Cardiac muscle cell (in vitro differentiated cells and primary cell): Measurements from ENCODE around the gene STARD13. TPM values are rescaled to one million over a fixed set of nuclear protein-coding genes. Genes with fewer than 3 reads are reported as not detected.

Source experiments
- DNase-seq, 2 donors: peaks; one replicate each; pipeline versions ENCODE4 v3.0.0 to v3.0.0-alpha.2; 2010 to 2017; ENCODE audit warnings: low read depth in 1 of 2, low spot score in 1 of 2
- H3K27ac ChIP-seq: fragments of 200-600 bp; sonication (generic); 2 replicates; pipeline ENCODE4 v1.5.1; 2016
- H3K27me3 ChIP-seq: fragments of 200-600 bp; sonication (generic); 2 replicates; pipeline ENCODE4 v1.6.0; 2016; ENCODE audit warnings: control low read depth
- H3K36me3 ChIP-seq: fragments of 200-600 bp; sonication (generic); 2 replicates; pipeline ENCODE4 v1.5.1; 2016; ENCODE audit warnings: control low read depth
- H3K4me1 ChIP-seq: fragments of 200-600 bp; sonication (generic); 2 replicates; pipeline ENCODE4 v1.8.1; 2017; ENCODE audit warnings: low read depth, mild to moderate bottlenecking, mixed run types
- H3K4me3 ChIP-seq: fragments of 200-600 bp; sonication (generic); 2 replicates; pipeline ENCODE4 v1.5.1; 2016; ENCODE audit warnings: mild to moderate bottlenecking
- H3K9me3 ChIP-seq: fragments of 200-600 bp; sonication (generic); 2 replicates; pipeline ENCODE4 v1.5.1; 2017; ENCODE audit warnings: low read depth, mild to moderate bottlenecking, control low read depth
- polyA plus RNA-seq: library from polyadenylated mRNA; unstranded; fragments of >200 nt; fragmentation: Nextera tagmentation; extraction: Ambion mirVana; gene quantifications from 2 replicates; pipeline ENCODE4 v1.2.1, GENCODE V29; 2016
- total RNA-seq: library from RNA; depleted of rRNA; stranded (reverse); fragments of >200 nt; gene quantifications from 2 replicates; pipeline ENCODE4 v1.2.3, GENCODE V29; 2016
- TF ChIP-seq, protein P1 (sequence below): IDR thresholded peaks from 2 replicates; pipeline ENCODE4 v1.5.1; 2012; ENCODE audit warnings: low read depth, mild to moderate bottlenecking, low read length

STARD13 gene
- total and polyA plus RNA-seq, 2 experiments from 2014 or later, result 16.5 to 23.5 TPM

- H3K36me3 ChIP-seq, result no peaks in the 10 kb centered on the region
- no peaks in the 10 kb centered on the region for H3K4me1 ChIP-seq
- no peak overlapping the region for H3K27ac ChIP-seq
- no peaks in the 10 kb centered on the region for H3K27me3 ChIP-seq
- DNase-seq, result no peak
- no peak overlapping the region for H3K4me3 ChIP-seq
- TF ChIP-seq, protein P1, sequence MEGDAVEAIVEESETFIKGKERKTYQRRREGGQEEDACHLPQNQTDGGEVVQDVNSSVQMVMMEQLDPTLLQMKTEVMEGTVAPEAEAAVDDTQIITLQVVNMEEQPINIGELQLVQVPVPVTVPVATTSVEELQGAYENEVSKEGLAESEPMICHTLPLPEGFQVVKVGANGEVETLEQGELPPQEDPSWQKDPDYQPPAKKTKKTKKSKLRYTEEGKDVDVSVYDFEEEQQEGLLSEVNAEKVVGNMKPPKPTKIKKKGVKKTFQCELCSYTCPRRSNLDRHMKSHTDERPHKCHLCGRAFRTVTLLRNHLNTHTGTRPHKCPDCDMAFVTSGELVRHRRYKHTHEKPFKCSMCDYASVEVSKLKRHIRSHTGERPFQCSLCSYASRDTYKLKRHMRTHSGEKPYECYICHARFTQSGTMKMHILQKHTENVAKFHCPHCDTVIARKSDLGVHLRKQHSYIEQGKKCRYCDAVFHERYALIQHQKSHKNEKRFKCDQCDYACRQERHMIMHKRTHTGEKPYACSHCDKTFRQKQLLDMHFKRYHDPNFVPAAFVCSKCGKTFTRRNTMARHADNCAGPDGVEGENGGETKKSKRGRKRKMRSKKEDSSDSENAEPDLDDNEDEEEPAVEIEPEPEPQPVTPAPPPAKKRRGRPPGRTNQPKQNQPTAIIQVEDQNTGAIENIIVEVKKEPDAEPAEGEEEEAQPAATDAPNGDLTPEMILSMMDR, result no peak
- no peaks in the 10 kb centered on the region for H3K9me3 ChIP-seq
Measured at GRCh38 chr13:33292712-33293111, 7.2 kb upstream of the STARD13 start.

DNA sequence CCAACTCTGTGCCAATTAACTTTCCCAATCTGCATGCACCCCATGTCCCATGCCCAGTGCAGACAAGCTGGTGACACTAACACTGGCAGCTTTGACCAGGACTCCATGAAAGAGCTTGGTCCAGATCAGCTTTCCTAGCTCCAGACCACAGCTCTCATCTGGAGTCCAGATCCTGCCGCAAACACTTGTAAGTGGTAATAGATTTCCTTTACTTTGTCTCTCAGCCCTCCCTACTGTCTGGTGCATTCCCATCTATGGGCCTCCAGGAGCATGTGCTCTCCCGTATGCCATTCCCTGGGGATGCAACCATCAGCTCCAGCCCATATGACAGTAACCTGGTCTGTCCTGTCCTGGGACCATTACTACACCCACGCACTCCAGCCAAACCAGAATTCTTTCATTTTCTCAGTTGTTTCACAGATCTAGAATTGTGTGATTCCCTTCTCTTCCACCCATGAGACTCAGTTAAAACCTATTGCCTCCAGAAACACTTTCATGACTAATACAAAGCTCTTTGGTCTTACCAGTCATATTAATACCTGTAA, 4.9 kb upstream of the STARD13 start:
- H3K4me3 ChIP-seq, result no peak overlapping the region
- H3K36me3 ChIP-seq, result no peaks in the 10 kb centered on the region
- TF ChIP-seq, protein P1, result no peak
- no peaks in the 10 kb centered on the region for H3K27me3 ChIP-seq
- peaks cover 8% of the 10 kb centered on the region for H3K4me1 ChIP-seq
- H3K27ac ChIP-seq, result no peak overlapping the region
- DNase-seq, result no peak
- H3K9me3 ChIP-seq, result no peaks in the 10 kb centered on the region

DNA sequence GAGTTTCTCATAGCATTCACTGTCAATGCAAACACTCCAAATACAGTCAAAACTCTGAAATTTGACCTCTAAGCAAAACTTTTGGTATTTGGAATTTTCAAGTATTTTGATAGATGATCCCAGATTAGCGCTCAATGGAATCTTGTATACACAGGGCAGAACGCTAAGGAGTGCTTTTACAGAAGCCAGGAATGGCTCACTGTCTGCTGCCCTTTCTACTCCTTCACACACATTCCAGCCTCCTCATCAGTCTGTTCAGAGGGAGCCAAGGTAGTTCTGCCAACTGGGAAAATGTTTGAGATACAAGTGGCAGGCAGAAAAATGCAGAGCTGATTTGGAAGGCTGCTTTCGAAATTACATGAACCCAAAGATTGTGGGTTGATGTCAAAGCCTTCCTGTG, 4.4 kb upstream of the STARD13 start:
- Histone ChIP-seq H3K36me3 (no peaks in the 10 kb centered on the region), H3K4me3 (no peak overlapping the region), H3K9me3 (no peaks in the 10 kb centered on the region), H3K4me1 (peaks cover 8% of the 10 kb centered on the region), H3K27ac (no peak overlapping the region), H3K27me3 (no peaks in the 10 kb centered on the region)
- DNase-seq, result no peak
- TF ChIP-seq, protein P1, result no peak

DNA sequence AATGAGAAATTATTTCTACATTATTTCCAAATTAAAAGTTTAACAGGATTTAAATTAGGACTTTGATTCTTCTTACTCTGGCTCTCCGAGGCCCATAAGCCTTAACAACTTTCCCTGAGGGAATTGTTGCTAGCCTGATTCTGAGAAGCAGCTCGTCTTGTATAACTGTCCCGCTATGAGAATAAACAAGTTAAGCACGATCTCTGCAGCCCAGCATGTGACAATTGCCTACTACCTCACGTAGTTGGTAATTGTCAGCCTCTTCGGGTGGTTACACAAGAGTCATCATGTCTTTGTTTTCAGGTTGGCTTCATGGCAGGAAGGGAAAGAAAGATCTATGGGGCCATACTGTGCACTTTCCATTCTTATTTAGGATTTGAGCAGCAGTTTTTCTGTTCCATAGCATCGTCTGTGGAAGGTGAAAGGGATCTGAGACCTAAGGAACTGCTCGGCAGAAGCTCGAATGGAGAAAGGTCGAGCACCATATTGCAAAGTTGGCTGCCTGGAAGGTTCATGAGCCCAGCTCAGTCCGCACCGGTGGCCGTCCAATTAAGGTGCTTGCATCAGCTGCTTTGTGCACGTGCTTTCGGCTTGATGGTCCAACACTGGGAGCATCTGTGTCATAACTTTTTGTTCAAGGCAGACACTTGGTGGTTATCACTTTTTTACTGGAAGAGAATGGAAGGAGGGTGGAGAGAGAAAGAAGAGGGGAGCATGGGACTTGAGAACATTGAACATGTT, 1.8 kb upstream of the STARD13 start:
- H3K27me3 ChIP-seq, result no peaks in the 10 kb centered on the region
- no peak for DNase-seq
- H3K9me3 ChIP-seq, result no peaks in the 10 kb centered on the region
- H3K4me1 ChIP-seq, result peaks cover 17% of the 10 kb centered on the region
- H3K36me3 ChIP-seq, result no peaks in the 10 kb centered on the region
- no peak overlapping the region for H3K27ac ChIP-seq
- no peak overlapping the region for H3K4me3 ChIP-seq
- TF ChIP-seq, protein P1, result no peak

GRCh38 chr13:33286128-33286527, 573 bp upstream of the STARD13 start:
- TF ChIP-seq, protein P1, result no peak
- Histone ChIP-seq H3K9me3 (no peaks in the 10 kb centered on the region), H3K27ac (peak overlapping the region; percentile 88), H3K4me3 (peak overlapping the region; percentile 49), H3K4me1 (peaks cover 17% of the 10 kb centered on the region), H3K36me3 (no peaks in the 10 kb centered on the region), H3K27me3 (no peaks in the 10 kb centered on the region)
- DNase-seq, result peak; percentile 47 to 48
